ENCODE measurements around the gene ADAMTS2. TPM values are rescaled to one million over a fixed set of nuclear protein-coding genes. Genes with fewer than 3 reads are reported as not detected.

The ADAMTS2 gene
- total and polyA plus RNA-seq, 2 of the 8 experiments (the other 6 are each of a cell fraction or from before 2014, with no cell fraction given) = 6.6 to 7.3 TPM

GRCh38 chr5:179267671-179268083 is 77.6 kb downstream of the ADAMTS2 start (continued):
- TF ChIP-seq CHD7 (IDR thresholded peaks at IDR 0.05; ENCODE audit: insufficient replicate concordance, low read length) (no peak), CHD2 (IDR thresholded peaks at IDR 0.05; ENCODE audit: low read length) (no peak), SP1 (IDR thresholded peaks at IDR 0.05; ENCODE audit: low read depth, low read length) (no peak), RFX5 (IDR thresholded peaks at IDR 0.05; ENCODE audit: borderline replicate concordance, low read depth, low read length) (no peak), RBBP5 (IDR thresholded peaks at IDR 0.05; ENCODE audit: borderline replicate concordance, low read depth, low read length) (no peak), SP4 (IDR thresholded peaks at IDR 0.05; ENCODE audit: low read length) (no peak), CTBP2 (IDR thresholded peaks at IDR 0.05; ENCODE audit: borderline replicate concordance, insufficient read depth, insufficient read length, low read length) (no peak), JUND (IDR thresholded peaks at IDR 0.05; ENCODE audit: low read length) (no peak), CREB1 (IDR thresholded peaks at IDR 0.05) (no peak), HDAC6 (IDR thresholded peaks at IDR 0.05; ENCODE audit: low read depth, low read length) (no peak), HDAC2 (IDR thresholded peaks at IDR 0.05; ENCODE audit: borderline replicate concordance in 1 of 2, low read depth in 2 of 2, low read length in 2 of 2) (no peak), SRF (IDR thresholded peaks at IDR 0.05; ENCODE audit: low read depth, low read length) (no peak), EZH2 (IDR thresholded peaks at IDR 0.05; ENCODE audit: low read depth, low read length, severe bottlenecking) (no peak)
